GM19025 (cell line): ENCODE data around the gene SPATA6L.
A peak's percentile ranks its signal among the peaks of the same experiment; 100 is the strongest.

Experiments
- ATAC-seq: cut with Tn5 transposase; IDR thresholded peaks from one replicate; pipeline ENCODE4 v1.9.1; 2021; ENCODE audit warnings: mild to moderate bottlenecking, low read depth, moderate library complexity; ENCODE audit not compliant: unreplicated experiment

The SPATA6L gene

DNA sequence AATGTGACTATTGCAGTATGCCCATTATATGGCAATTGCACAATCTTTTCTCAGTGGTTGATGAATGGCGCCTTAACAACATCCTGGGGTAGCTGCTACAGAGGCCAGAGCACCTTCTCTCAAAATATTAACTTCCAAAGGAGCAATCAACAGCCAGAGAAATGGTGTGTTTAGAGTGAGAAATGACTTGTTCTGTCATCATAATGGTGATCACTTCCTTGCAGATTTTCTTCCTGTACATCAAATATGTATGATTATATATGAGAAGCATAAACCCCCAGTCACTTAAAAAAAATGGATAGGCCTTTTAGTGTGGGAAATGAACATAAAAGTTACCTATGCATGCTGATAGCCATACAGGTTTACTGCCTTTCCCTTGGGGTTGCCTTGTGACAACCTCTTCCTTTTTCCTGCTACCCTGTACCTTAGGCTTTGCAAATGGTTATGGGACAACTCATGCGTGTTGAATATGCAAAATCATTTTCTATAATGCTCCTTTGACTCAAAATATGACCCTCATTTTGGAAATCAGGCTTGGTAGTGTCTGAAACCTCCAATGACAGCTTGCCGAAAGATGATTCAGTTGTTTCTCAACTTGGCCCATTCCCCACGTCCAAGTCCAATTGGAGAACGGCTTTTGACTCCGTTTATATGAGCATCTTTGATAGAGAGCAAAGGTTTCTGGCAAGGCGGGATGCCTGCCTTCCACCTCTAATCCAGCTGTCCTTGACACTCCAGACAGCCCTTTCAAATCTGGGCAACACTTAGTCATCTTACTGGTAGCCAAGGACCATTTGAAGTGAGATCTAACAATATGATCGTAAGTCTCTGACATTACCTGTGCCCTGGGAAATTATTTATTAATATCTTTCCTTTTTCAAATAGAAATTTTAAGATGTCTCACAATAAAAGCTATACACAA lies 106.8 kb downstream of the SPATA6L start:
- peak; percentile 73 for ATAC-seq

DNA sequence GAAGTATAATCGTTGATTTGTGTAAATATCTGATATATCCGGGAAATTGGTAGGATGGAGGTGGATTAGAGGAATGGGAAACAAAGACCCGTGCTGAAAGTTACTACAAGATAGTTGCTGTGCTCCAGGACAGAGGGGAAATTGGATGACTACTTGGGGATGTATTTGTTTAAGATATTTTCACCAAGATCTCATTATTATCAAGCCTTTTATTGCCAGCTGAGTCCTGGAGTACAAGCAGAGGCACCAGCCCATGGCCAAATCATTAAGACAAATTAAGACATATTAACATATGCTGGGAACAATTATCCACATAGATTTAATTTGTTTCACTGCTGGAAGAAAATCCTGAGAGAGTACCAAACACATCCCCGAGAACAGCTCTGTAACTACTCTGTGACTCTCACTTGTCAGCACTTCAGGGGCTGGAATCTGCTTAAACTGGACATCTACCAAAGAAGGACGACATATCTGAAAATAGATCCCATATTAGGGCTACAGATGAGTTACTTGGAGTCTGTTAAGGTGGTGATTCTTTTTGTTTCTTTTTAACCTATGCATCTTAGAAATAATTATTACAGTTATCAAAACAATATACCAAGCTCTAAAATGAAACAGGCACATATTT lies 107.8 kb downstream of the SPATA6L start:
- no peak for ATAC-seq

DNA sequence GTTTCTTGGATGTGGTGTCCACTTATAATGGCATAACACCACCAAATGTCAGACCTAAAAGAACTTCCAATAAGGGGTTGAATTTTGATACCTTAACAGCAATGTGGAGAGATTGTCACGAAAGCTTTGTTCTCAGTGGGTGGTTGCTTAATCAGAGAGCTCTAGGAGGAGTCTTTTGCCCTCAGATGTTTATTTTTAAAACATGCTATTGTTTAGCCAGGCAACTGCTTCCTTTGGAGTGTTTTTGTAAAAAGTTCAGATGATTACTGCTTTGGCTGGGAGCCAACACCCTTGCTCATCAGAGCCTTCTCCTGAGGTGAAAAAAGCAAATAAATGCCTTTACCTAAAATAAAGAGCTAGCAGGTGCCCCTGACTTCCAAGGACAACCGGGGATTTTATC lies 111.0 kb downstream of the SPATA6L start:
- no peak for ATAC-seq

DNA sequence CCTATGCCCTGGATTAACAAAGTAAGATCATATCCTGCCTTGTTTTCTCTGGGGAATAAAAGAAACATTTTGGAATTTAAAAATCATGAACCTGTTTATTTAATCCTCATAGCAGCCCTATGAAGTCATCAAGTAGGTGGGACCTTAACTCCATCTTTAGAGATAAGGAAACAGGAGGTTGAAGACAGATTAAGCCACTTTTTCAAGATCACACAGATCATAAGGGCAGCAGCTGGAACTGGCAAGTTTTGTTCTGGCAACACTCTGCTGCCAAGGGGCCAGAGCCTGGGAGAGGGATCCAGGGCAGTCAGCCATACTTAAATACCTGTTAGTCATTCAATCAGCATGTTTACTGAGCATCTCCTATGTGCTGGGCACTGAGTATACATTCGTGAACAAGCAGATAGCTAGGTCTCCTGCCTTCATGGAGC lies 112.3 kb downstream of the SPATA6L start:
- ATAC-seq: no peak

DNA sequence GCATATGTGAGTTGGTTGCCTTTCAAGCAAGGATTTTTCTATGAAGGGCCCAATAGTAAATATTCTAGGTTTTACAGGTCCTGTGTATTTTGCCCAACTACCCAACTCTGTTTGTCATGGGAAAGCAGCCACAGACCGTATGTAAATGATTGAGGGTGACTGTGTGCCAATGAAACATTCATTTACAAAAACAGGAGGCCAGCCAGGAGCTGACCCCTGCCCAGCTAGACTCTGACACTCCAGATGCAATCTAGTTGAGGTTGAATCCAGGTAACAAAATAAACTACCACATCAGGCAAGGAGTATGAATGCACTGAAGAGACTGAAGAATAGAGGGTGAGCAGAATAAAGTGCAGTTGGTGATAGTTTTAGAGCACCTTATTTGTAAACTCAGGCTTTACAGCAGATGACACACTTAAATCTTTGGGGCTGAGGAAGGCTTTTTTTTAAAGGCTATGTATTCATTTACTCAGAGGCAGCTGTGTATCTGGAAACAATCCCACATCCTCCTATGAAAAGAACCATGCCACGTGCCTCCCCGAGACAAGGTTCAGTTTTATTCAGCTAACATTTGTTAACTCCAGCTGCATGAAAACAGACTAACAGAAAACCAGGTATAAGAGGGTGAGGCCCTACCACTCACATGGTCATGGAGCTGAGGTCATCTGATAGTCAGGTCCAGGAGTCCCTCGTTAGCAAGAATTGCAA lies 115.3 kb downstream of the SPATA6L start:
- ATAC-seq: no peak

DNA sequence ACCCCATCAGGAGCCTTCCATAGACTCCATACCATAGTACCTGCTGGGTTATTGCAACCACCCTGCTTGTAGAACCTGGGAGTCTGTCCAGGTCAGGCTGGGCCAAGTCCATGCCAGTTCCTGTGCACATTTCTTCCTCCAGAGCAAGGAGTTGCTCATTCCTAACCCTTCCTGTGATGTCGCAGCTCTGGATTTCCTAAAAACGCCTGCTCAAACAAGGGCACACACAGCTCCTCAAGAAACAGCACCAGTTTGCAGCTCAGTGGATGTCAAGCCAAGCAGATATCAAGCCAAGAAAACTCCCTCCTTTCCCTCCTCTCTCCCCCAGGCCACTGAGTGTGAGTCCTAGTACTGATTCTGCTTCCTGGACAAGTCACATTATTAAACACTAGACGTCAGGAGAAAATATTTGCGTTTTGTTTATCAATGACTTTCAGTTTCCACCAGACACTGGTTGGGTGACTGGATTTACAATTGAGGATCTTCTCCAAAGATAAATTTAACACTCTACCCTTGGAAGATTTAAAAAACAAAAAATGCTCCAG lies 116.5 kb downstream of the SPATA6L start:
- ATAC-seq: no peak

DNA sequence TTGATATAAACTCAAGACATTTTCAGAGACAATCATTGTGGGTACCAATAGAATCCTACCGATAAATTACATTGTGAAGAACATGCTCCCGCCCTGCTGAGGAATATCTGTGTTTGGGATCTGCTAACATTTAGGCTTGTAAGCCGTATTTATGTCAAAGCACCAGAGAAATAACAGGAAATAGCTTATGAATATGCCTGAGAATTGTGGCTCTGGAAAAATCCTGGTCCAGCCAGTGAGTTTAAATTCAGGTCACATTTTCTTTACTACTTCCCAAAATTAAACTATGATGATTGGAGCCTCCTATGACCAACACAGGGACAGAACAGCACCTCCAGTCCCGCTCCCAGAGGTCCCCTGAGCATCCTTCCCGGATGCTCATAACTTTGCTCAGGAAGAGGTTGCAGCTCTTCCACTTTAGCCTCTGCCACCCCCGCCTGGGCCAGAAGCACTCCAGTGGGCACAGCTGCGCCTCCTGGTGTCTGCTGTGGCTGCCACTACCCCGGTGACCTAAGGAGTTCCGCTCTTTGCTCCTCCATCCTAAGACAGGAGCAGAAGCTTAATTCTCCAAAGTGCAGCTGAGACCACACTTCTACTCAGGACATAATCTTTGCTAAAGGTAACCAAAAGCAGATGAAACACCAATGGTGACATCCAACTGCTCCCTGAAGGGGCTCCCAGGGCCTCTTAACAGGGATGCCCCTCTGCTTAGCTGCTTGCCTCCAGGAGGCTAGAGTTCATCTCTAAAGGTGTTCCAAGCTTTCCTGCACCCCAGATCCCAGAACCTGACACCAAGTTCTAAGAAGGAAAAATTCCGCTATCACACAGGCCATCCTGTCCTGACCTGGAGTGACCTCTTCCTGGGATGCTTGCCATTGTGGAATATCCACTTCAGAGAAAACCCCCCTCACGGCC lies 117.2 kb downstream of the SPATA6L start:
- no peak for ATAC-seq
